SH-SY5Y (cell line): Measurements from ENCODE around the gene TRPM3.

Experiments
- GATA2 ChIP-seq: IDR thresholded peaks from 2 replicates; pipeline ENCODE4 v1.6.1; 2011; ENCODE audit warnings: mild to moderate bottlenecking, low read depth, low read length
- GATA3 ChIP-seq: IDR thresholded peaks from 2 replicates; pipeline ENCODE4 v1.6.1; 2011; ENCODE audit warnings: low read depth, mild to moderate bottlenecking, low read length, moderate library complexity

DNA sequence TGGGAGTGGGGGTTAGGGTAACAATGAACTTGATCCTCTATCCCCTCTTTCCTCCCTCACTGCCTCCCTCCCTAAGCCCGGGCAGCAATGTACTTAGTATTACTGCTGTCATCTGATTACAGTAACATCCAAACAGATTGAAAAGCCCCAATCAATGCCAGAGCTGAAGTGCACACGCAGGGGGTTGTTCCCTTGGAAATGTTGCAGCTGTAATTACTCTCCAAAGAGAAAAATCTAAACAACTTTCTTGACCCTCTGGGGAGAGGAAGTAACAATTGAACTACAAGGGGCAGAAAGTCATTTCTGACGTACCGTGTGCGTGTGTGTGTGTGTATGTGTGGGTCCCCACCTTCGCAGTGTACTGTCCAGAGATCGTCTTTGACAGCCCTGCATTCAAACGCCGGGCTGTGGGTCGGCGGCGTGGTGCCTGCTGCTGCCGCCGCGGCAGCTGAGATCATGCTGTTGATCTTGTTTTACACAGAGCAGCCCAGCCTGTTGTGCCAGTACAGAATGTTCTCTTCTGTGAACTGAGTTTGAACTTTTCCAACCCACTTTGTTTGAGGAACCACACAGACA, 640.9 kb downstream of the TRPM3 start:
- TF ChIP-seq GATA2 (no peak), GATA3 (no peak)
